Astrocyte (in vitro differentiated cells and primary cell): Measurements from ENCODE around the gene GABBR2. TPM values are rescaled to one million over a fixed set of nuclear protein-coding genes. Genes with fewer than 3 reads are reported as not detected.

Experiments
- DNase-seq: peaks from one replicate; pipeline ENCODE4 v3.0.0-alpha.2; 2010; ENCODE audit warnings: low read depth
- FAIRE-seq: peaks from 2 replicates; lab custom pipeline; 2011; peaks lifted over from hg19 to GRCh38; lab: Jason Lieb, UNC
- H2AFZ ChIP-seq: 2 replicates; pipeline ENCODE4 v1.6.0; 2012; ENCODE audit warnings: low read depth, low read length, inconsistent platforms
- H3K27ac ChIP-seq: 2 replicates; pipeline ENCODE4 v1.5.1; 2011; ENCODE audit warnings: low read depth, low read length, inconsistent platforms
- H3K27me3 ChIP-seq: 2 replicates; pipeline ENCODE4 v1.6.0; 2011; ENCODE audit warnings: low read length, inconsistent platforms; ENCODE audit not compliant: insufficient read depth
- H3K36me3 ChIP-seq: 2 replicates; pipeline ENCODE4 v1.5.1; 2011; ENCODE audit warnings: low read length, inconsistent platforms; ENCODE audit not compliant: insufficient read depth
- H3K4me1 ChIP-seq: 2 replicates; pipeline ENCODE4 v1.5.1; 2011; ENCODE audit warnings: low read length, inconsistent platforms; ENCODE audit not compliant: insufficient read depth
- H3K4me2 ChIP-seq: 2 replicates; pipeline ENCODE4 v1.6.0; 2012; ENCODE audit warnings: low read length, inconsistent platforms
- H3K4me3 ChIP-seq: 2 replicates; pipeline ENCODE4 v1.5.1; 2011; ENCODE audit warnings: low read depth, mild to moderate bottlenecking, low read length, inconsistent platforms; ENCODE audit not compliant: insufficient read depth
- H3K79me2 ChIP-seq: 2 replicates; pipeline ENCODE4 v1.6.0; 2012; ENCODE audit warnings: mild to moderate bottlenecking, low read length, inconsistent platforms; ENCODE audit not compliant: insufficient read depth
- H3K9ac ChIP-seq: 2 replicates; pipeline ENCODE4 v1.6.0; 2012; ENCODE audit warnings: mild to moderate bottlenecking, low read length, inconsistent platforms
- H3K9me3 ChIP-seq: 2 replicates; pipeline ENCODE4 v1.5.1; 2012; ENCODE audit warnings: low read depth, mild to moderate bottlenecking, low read length, inconsistent platforms; ENCODE audit not compliant: insufficient read depth
- H4K20me1 ChIP-seq: 2 replicates; pipeline ENCODE4 v1.6.0; 2012; ENCODE audit warnings: low read length, inconsistent platforms; ENCODE audit not compliant: insufficient read depth
- H3K27ac Mint-ChIP-seq: one replicate; pipeline ENCODE4 v1.8.0; 2021; ENCODE audit warnings: mild to moderate bottlenecking, mixed read lengths; ENCODE audit not compliant: unreplicated experiment
- H3K27me3 Mint-ChIP-seq: one replicate; pipeline ENCODE4 v1.8.0; 2021; ENCODE audit warnings: low read depth, mixed read lengths; ENCODE audit not compliant: unreplicated experiment
- H3K36me3 Mint-ChIP-seq: one replicate; pipeline ENCODE4 v1.8.0; 2021; ENCODE audit warnings: low read depth, mixed read lengths; ENCODE audit not compliant: unreplicated experiment
- H3K4me1 Mint-ChIP-seq: one replicate; pipeline ENCODE4 v1.8.0; 2021; ENCODE audit warnings: low read depth, mixed read lengths; ENCODE audit not compliant: unreplicated experiment
- H3K4me3 Mint-ChIP-seq: one replicate; pipeline ENCODE4 v1.8.0; 2021; ENCODE audit warnings: mild to moderate bottlenecking, moderate library complexity, mixed read lengths; ENCODE audit not compliant: unreplicated experiment
- H3K9me3 Mint-ChIP-seq: one replicate; pipeline ENCODE4 v1.8.0; 2021; ENCODE audit warnings: mild to moderate bottlenecking, mixed read lengths; ENCODE audit not compliant: unreplicated experiment
- CTCF ChIP-seq: IDR thresholded peaks from 2 replicates; pipeline ENCODE4 v1.5.1; 2011; ENCODE audit warnings: low read depth, mild to moderate bottlenecking, inconsistent platforms, low read length, moderate library complexity; ENCODE audit not compliant: insufficient read depth
- EZH2 ChIP-seq: IDR thresholded peaks from 2 replicates; pipeline ENCODE4 v1.6.1; 2012; ENCODE audit warnings: mild to moderate bottlenecking, low read length, inconsistent platforms; ENCODE audit not compliant: insufficient read depth
- total RNA-seq: library from RNA; stranded (reverse); gene quantifications from 2 replicates; pipeline ENCODE4 v1.2.1, GENCODE V29; 2021

The GABBR2 gene
- total RNA-seq, 1 donor from 2014 or later = 2.0 TPM

DNA sequence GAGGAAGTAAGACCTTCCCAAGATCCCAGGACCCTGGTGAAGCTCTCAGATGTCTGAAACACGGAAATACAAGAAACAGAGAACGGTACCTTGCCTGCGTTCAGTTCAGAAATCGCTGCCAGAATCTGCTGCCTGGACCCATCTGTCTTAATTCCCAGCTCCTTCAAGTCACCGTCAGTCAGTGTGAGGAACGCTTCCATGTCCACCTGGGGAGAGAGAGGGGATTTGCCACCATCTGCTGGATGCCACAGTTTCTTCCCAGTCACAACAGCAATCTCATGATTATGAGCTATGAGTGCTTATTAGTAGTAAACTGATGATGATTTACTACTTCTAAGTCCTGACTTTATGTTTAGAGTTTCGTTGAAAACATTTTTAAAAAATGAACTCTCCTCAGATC is 36.7 kb upstream of the GABBR2 start:
- no peaks in the 10 kb centered on the region for H3K27me3 ChIP-seq
- Mint-ChIP-seq H3K9me3 (peaks cover 6% of the 10 kb centered on the region), H3K4me1 (peaks cover 6% of the 10 kb centered on the region), H3K36me3 (peaks cover 25% of the 10 kb centered on the region), H3K4me3 (no peak overlapping the region), H3K27ac (no peak overlapping the region), H3K27me3 (peaks cover 2% of the 10 kb centered on the region)
- H4K20me1 ChIP-seq = no peaks in the 10 kb centered on the region
- FAIRE-seq (no peak), DNase-seq (no peak)
- H3K4me2 ChIP-seq = no peak overlapping the region
- H3K9me3 ChIP-seq = no peaks in the 10 kb centered on the region
- no peak overlapping the region for H3K4me3 ChIP-seq
- H3K9ac ChIP-seq = no peak overlapping the region
- TF ChIP-seq EZH2 = no peak
- no peak for TF ChIP-seq CTCF
- H3K27ac ChIP-seq = no peak overlapping the region
- H3K79me2 ChIP-seq = no peaks in the 10 kb centered on the region
- no peak overlapping the region for H2AFZ ChIP-seq
- peaks cover 3% of the 10 kb centered on the region for H3K4me1 ChIP-seq
- H3K36me3 ChIP-seq = no peaks in the 10 kb centered on the region

GRCh38 chr9:98743818-98744611 is 35.3 kb upstream of the GABBR2 start:
- Mint-ChIP-seq H3K27ac (no peak overlapping the region), H3K36me3 (peaks cover 18% of the 10 kb centered on the region), H3K4me3 (no peak overlapping the region), H3K27me3 (no peaks in the 10 kb centered on the region), H3K9me3 (peaks cover 8% of the 10 kb centered on the region), H3K4me1 (peaks cover 6% of the 10 kb centered on the region)
- H2AFZ ChIP-seq = no peak overlapping the region
- no peak for DNase-seq
- H3K36me3 ChIP-seq = no peaks in the 10 kb centered on the region
- H4K20me1 ChIP-seq = no peaks in the 10 kb centered on the region
- no peaks in the 10 kb centered on the region for H3K27me3 ChIP-seq
- TF ChIP-seq EZH2 (no peak), CTCF (no peak)
- FAIRE-seq = no peak
- no peak overlapping the region for H3K9ac ChIP-seq
- no peak overlapping the region for H3K4me2 ChIP-seq
- no peak overlapping the region for H3K4me3 ChIP-seq
- peaks cover 3% of the 10 kb centered on the region for H3K4me1 ChIP-seq
- H3K27ac ChIP-seq = no peak overlapping the region
- H3K79me2 ChIP-seq = no peaks in the 10 kb centered on the region
- no peaks in the 10 kb centered on the region for H3K9me3 ChIP-seq

GRCh38 chr9:98743329-98743728 is 34.6 kb upstream of the GABBR2 start:
- Histone ChIP-seq H2AFZ (no peak overlapping the region), H3K4me1 (peaks cover 3% of the 10 kb centered on the region), H3K27ac (no peak overlapping the region), H3K9me3 (no peaks in the 10 kb centered on the region), H3K9ac (no peak overlapping the region), H3K4me3 (no peak overlapping the region), H3K36me3 (no peaks in the 10 kb centered on the region), H3K79me2 (no peaks in the 10 kb centered on the region), H3K4me2 (no peak overlapping the region), H4K20me1 (no peaks in the 10 kb centered on the region), H3K27me3 (no peaks in the 10 kb centered on the region)
- Mint-ChIP-seq H3K27me3 (no peaks in the 10 kb centered on the region), H3K27ac (no peak overlapping the region), H3K4me3 (no peak overlapping the region), H3K36me3 (peaks cover 14% of the 10 kb centered on the region), H3K4me1 (peaks cover 6% of the 10 kb centered on the region), H3K9me3 (peaks cover 6% of the 10 kb centered on the region)
- no peak for TF ChIP-seq CTCF
- TF ChIP-seq EZH2 = no peak
- no peak for DNase-seq
- FAIRE-seq = no peak
